ENCODE measurements around the gene INPP5E.
"Not testable (repeated sequence)": the region's sequence is repeated elsewhere in the genome, so short reads cannot be mapped to it uniquely, and the experiment has no call there.

INPP5E gene

GRCh38 chr9:136426787-136427186 lies 12.9 kb downstream of the INPP5E start:
- no peak for DNase-seq (ENCODE audit: low read depth)

- not testable (repeated sequence) for DNase-seq (ENCODE audit: low read depth)
Measured at GRCh38 chr9:136425367-136425766, 14.3 kb downstream of the INPP5E start.

- no peak for DNase-seq (ENCODE audit: low read depth)
Measured at GRCh38 chr9:136424750-136425362, 14.8 kb downstream of the INPP5E start.

- no peak for DNase-seq (ENCODE audit: low read depth)
Measured at GRCh38 chr9:136423432-136424146, 16.1 kb downstream of the INPP5E start.

GRCh38 chr9:136422876-136423275 lies 16.8 kb downstream of the INPP5E start:
- DNase-seq (ENCODE audit: low read depth) = no peak

- no peak for DNase-seq (ENCODE audit: low read depth)
Measured at GRCh38 chr9:136421791-136422190, 17.9 kb downstream of the INPP5E start.

GRCh38 chr9:136419092-136419420 lies 20.6 kb downstream of the INPP5E start:
- DNase-seq (ENCODE audit: low read depth) = no peak

- no peak for DNase-seq (ENCODE audit: low read depth)
Measured at GRCh38 chr9:136418182-136419091, 21.2 kb downstream of the INPP5E start.

- no peak for DNase-seq (ENCODE audit: low read depth)
Measured at GRCh38 chr9:136416914-136417313, 22.7 kb downstream of the INPP5E start.

GRCh38 chr9:136416427-136416826 lies 23.2 kb downstream of the INPP5E start:
- no peak for DNase-seq (ENCODE audit: low read depth)

- no peak for DNase-seq (ENCODE audit: low read depth)
Measured at GRCh38 chr9:136412962-136413361, 26.7 kb downstream of the INPP5E start.

- DNase-seq (ENCODE audit: low read depth) = no peak
Measured at GRCh38 chr9:136411378-136411777, 28.3 kb downstream of the INPP5E start.

GRCh38 chr9:136410500-136411287 lies 29.0 kb downstream of the INPP5E start, which contains the start of the genes ENTR1 and PMPCA:
Gene ENTR1 (minus strand): TSS chr9:136410614. CDS start chr9:136410397, 217 bp downstream.
Gene PMPCA (plus strand): TSS chr9:136410658. CDS start chr9:136410669, 11 bp downstream.
- peak; percentile 64 for DNase-seq (ENCODE audit: low read depth)

- no peak for DNase-seq (ENCODE audit: low read depth)
Measured at GRCh38 chr9:136409557-136410455, 29.8 kb downstream of the INPP5E start.

- DNase-seq (ENCODE audit: low read depth) = no peak
Measured at GRCh38 chr9:136407911-136408310, 31.7 kb downstream of the INPP5E start.

- DNase-seq (ENCODE audit: low read depth) = not testable (repeated sequence)
Measured at GRCh38 chr9:136407061-136407460, 32.6 kb downstream of the INPP5E start.

- not testable (repeated sequence) for DNase-seq (ENCODE audit: low read depth)
Measured at GRCh38 chr9:136405904-136406303, 33.7 kb downstream of the INPP5E start.

- no peak for DNase-seq (ENCODE audit: low read depth)
Measured at GRCh38 chr9:136405481-136405880, 34.2 kb downstream of the INPP5E start.

GRCh38 chr9:136404801-136405136 lies 34.9 kb downstream of the INPP5E start:
- no peak for DNase-seq (ENCODE audit: low read depth)

- DNase-seq (ENCODE audit: low read depth) = no peak
Measured at GRCh38 chr9:136403915-136404800, 35.5 kb downstream of the INPP5E start.
